Activated CD8-positive, alpha-beta memory T cell treated with anti-CD3 and anti-CD28 coated beads, Interleukin-2, amount 10 ng/mL, durations not matched to agents 7 days and 5 days (primary cell): ENCODE data around the gene NPL. TPM values are rescaled to one million over a fixed set of nuclear protein-coding genes. Genes with fewer than 3 reads are reported as not detected.
A peak's percentile ranks its signal among the peaks of the same experiment; 100 is the strongest.

Experiments
- ATAC-seq: fragments of 150-1000 bp; cut with Tn5 transposase; one replicate; pipeline ENCODE4 v1.10.0; 2021; ENCODE audit warnings: moderate library complexity
- CTCF ChIA-PET: fragments of 350-600 bp; sonication (Branson Sonifier 250); formaldehyde crosslinking; loops from one replicate; lab custom pipeline; 2021; ENCODE audit warnings: antibody characterized with exemption; lab: Charles Lee
- DNase-seq: peaks from one replicate; pipeline ENCODE4 v3.0.0-alpha.2; 2020
- H3K27ac Mint-ChIP-seq: one replicate; pipeline ENCODE4 v1.8.0; 2021; ENCODE audit warnings: mild to moderate bottlenecking, mixed read lengths
- H3K27me3 Mint-ChIP-seq: one replicate; pipeline ENCODE4 v1.8.0; 2021; ENCODE audit warnings: mixed read lengths
- H3K36me3 Mint-ChIP-seq: one replicate; pipeline ENCODE4 v1.8.0; 2021; ENCODE audit warnings: mild to moderate bottlenecking, mixed read lengths
- H3K4me1 Mint-ChIP-seq: one replicate; pipeline ENCODE4 v1.8.0; 2021; ENCODE audit warnings: mixed read lengths
- H3K4me3 Mint-ChIP-seq: one replicate; pipeline ENCODE4 v1.8.0; 2021; ENCODE audit warnings: mild to moderate bottlenecking, moderate library complexity, mixed read lengths
- H3K9me3 Mint-ChIP-seq: one replicate; pipeline ENCODE4 v1.8.0; 2022; ENCODE audit warnings: low read depth, mixed read lengths
- total RNA-seq, 2 experiments: library from RNA; stranded (reverse); gene quantifications; one replicate each; pipeline ENCODE4 v1.2.3, GENCODE V29; 2021

The NPL gene
- total RNA-seq, 2 experiments from 2014 or later = 1.8 to 10.1 TPM

DNA sequence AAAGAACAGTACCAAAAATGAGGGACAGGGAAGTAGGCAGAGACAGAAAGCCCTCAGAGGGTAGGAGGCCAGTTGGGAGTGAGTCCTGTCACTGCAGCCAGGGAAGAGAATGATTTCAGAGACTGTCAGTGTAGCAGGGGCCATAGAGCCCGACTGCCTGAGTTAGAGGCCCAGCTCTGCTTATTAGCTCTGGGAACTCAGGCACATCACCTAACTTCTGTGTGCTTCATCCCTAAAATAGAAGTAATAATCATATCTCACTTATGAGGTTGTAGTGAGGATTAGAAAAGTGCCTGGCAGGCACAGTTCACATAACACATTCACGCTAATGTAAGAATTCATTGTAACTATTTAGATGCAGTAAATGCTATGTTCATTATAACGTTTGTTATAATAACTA lies 18.3 kb downstream of the NPL start:
- Mint-ChIP-seq H3K27me3 (no peaks in the 10 kb centered on the region), H3K27ac (no peak overlapping the region), H3K4me3 (no peak overlapping the region), H3K36me3 (no peaks in the 10 kb centered on the region), H3K9me3 (no peaks in the 10 kb centered on the region), H3K4me1 (no peaks in the 10 kb centered on the region)
- DNase-seq (no peak), ATAC-seq (no peak)
- CTCF ChIA-PET = interaction anchor here (1.1 kb wide), 1 partner anchor 25 kb away, joined by 3 read pairs; no protein-coding TSS in a partner anchor

DNA sequence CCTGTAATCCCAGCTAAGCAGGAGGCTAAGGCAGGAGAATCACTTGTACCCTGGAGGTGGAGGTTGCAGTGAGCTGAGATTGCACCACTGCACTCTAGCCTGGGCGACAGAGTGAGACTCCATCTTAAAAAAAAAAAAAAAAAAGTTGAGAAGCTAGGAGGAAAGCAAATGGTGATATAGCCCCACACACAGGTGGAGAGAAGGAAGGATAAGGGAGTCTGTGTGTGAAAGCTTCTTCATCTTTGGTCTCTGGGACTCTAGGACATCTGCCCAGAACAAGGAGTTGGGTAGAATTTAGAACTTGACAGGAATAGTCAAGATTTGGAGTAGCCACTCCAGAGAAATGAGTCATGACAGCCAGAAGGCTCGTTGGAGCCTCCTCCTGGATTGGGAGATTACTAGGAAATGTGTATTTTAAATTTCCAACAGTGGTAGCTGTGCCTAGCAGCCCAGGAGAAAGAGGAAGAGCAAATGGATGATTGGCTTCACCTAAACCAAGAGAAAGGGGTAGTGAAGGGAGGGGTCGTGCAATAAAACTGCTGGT lies 19.9 kb downstream of the NPL start:
- Mint-ChIP-seq H3K4me1 (no peaks in the 10 kb centered on the region), H3K9me3 (no peaks in the 10 kb centered on the region), H3K4me3 (no peak overlapping the region), H3K27ac (no peak overlapping the region), H3K36me3 (no peaks in the 10 kb centered on the region), H3K27me3 (no peaks in the 10 kb centered on the region)
- DNase-seq = no peak
- ATAC-seq = no peak
- CTCF ChIA-PET = no interaction called here

DNA sequence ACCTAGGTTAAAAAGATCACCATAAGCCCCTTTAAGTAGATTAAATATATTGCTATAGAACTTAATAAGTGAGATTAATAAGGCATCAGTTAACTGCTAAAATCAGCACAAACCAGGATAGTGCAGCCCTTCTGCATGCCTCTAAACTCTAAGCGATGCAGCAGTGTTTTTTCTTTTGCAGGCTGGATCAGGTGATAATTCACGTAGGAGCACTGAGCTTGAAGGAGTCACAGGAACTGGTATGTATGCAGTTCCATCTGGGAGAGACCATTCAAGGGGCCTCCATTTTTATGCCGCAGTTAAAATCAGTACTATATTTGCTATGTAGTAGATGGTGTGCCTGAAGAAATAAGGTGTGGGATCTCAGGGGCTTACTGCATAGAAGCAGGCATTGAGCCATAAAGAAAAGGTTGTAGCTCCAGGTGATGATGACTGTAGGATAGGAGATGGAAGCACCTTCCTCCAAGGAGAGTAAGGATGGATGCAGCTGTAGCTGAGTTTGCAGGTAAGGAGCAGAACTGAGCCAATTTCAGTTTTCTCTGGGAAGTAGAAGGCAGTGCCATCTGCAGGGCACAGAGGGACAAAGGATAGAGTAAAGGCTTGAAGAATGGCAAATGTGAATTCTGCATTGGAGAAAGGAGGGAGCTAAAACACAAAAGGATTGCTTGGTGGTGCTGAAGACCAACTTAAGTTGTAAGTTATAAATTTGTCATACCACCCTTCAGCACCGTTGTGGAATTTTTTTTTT lies 22.6 kb downstream of the NPL start:
- ATAC-seq (no peak), DNase-seq (no peak)
- Mint-ChIP-seq H3K4me1 (no peaks in the 10 kb centered on the region), H3K9me3 (no peaks in the 10 kb centered on the region), H3K27me3 (no peaks in the 10 kb centered on the region), H3K4me3 (no peak overlapping the region), H3K36me3 (peaks cover 2% of the 10 kb centered on the region), H3K27ac (no peak overlapping the region)
- CTCF ChIA-PET = interaction anchor here (1.0 kb wide), 1 partner anchor 216 kb away, joined by 3 read pairs; no protein-coding TSS in a partner anchor

DNA sequence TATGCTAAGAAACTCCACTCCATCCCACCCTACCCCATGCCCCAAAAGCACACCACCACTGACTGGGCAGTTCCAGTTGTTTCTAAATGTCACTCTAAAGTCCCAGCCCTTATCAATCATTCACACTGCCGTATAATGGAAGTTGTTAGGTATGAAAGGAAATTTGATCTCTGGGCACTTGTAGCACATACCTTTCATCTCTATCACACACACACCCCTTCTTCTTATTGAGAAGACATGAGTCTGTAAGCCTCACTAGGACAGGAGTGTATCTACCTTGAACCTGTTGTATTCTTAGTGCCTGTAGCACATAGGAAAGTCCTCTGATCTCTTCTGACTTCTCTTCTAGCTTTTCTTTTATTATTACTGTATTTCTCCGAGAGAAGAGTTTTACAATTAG lies 27.3 kb downstream of the NPL start:
- Mint-ChIP-seq H3K36me3 (peaks cover 2% of the 10 kb centered on the region), H3K4me3 (no peak overlapping the region), H3K27ac (no peak overlapping the region), H3K9me3 (no peaks in the 10 kb centered on the region), H3K4me1 (no peaks in the 10 kb centered on the region), H3K27me3 (no peaks in the 10 kb centered on the region)
- CTCF ChIA-PET = no interaction called here
- ATAC-seq = no peak
- DNase-seq = no peak

DNA sequence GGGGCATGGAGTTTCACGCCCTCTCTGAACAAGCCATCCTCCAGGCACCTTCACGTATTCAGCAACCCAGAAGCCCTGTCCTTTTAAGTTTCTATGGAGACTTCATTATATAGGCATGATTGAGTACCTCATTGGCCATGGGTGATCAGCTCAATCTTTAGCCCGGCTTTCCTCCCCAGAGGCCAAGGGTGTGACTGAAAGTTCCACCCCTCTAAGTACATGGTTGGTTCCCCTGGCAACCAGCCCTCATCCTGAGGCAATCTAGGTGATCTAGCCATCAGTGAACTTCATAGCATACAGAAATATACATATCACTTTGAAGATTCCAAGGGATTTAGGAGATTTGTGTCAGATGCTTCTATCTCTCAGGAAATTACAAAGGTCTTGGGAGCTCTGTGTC lies 28.2 kb downstream of the NPL start:
- peaks cover 2% of the 10 kb centered on the region for H3K36me3 Mint-ChIP-seq

DNA sequence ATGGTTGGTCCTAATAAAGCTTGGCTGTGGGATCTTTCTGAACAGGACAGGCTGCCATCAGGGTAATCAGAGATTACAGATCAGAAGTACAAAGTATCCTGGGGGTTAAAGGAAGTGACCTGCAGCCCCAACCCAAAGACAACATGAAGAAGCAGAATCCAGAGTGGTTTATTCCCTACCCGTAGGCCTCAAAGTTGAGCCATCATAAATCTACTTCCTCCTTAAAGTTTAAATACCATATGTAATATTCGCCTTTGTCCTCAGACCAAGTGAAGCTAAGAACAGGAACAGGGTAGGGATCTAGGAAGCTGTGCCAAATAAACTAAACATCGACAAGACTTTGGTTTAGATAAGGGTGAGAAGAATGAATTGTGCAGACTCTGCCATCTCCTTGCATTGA lies 33.6 kb downstream of the NPL start:
- no peak for ATAC-seq
- Mint-ChIP-seq H3K27ac (no peak overlapping the region), H3K9me3 (no peaks in the 10 kb centered on the region), H3K4me3 (no peak overlapping the region), H3K4me1 (no peaks in the 10 kb centered on the region), H3K27me3 (no peaks in the 10 kb centered on the region), H3K36me3 (no peaks in the 10 kb centered on the region)
- CTCF ChIA-PET = no interaction called here
- no peak for DNase-seq

More for the DNA sequence above, 28.2 kb downstream of the NPL start:
- ATAC-seq (no peak), DNase-seq (no peak)
- CTCF ChIA-PET = no interaction called here
- no peaks in the 10 kb centered on the region for H3K27me3 Mint-ChIP-seq
- H3K27ac Mint-ChIP-seq = no peak overlapping the region
- H3K4me3 Mint-ChIP-seq = no peak overlapping the region
- no peaks in the 10 kb centered on the region for H3K9me3 Mint-ChIP-seq
- no peaks in the 10 kb centered on the region for H3K4me1 Mint-ChIP-seq

DNA sequence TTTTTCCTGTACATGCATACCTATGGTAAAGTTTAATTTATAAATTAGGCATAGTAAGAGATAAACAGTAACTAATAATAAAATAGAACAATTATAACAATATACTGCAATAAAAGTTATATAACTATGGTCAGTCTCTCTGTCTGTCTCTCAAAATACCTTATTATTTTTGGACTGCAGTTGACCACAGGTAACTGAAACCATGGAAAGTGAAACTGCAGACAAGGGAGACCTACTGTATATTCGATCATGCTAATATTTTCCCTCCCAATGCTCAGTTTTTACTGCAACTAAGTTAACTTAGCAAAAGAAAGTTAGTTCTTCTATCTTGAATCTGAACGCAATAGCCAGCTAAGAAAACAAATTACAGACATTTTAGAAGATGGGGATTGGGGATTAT lies 37.3 kb downstream of the NPL start:
- Mint-ChIP-seq H3K27me3 (no peaks in the 10 kb centered on the region), H3K4me3 (no peak overlapping the region), H3K4me1 (peaks cover 3% of the 10 kb centered on the region), H3K9me3 (no peaks in the 10 kb centered on the region), H3K27ac (no peak overlapping the region), H3K36me3 (no peaks in the 10 kb centered on the region)
- CTCF ChIA-PET = interaction anchor here (1.4 kb wide), 1 partner anchor 13 kb away, joined by 3 read pairs; no protein-coding TSS in a partner anchor
- ATAC-seq = no peak
- no peak for DNase-seq

DNA sequence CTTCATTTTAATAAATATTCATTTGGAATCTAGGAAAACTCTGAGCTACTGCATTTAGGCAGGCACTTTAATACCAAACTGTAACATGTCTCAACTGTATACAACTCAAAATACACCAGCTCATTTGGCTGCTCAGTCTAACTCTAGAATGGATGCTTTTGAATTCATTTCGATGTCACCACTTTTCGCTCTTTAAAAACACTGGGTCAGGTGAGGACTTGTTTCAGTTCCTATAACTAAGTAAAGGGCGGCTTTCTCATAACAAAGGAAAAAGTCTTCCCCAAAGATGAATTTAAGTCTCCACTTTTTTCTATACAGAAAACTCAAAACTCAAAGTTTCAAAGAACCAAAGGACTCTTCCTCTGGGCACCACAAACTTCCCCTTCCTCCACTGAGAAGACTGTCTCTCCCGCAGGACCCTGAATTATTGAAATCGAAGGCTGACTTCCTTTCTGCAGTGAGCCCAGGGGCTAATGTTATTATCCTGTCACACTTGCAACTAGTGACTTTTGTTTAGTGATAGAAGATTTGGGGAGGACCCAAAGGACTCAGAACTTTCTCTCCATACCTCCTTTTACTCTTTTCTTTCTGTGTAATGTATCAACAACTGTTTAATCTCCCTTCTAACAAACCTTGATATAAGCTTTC lies 39.8 kb downstream of the NPL start:
- ATAC-seq = no peak
- Mint-ChIP-seq H3K4me3 (no peak overlapping the region), H3K9me3 (no peaks in the 10 kb centered on the region), H3K27me3 (peaks cover 4% of the 10 kb centered on the region), H3K27ac (no peak overlapping the region), H3K36me3 (no peaks in the 10 kb centered on the region), H3K4me1 (peaks cover 3% of the 10 kb centered on the region)
- DNase-seq = no peak
- CTCF ChIA-PET = no interaction called here

DNA sequence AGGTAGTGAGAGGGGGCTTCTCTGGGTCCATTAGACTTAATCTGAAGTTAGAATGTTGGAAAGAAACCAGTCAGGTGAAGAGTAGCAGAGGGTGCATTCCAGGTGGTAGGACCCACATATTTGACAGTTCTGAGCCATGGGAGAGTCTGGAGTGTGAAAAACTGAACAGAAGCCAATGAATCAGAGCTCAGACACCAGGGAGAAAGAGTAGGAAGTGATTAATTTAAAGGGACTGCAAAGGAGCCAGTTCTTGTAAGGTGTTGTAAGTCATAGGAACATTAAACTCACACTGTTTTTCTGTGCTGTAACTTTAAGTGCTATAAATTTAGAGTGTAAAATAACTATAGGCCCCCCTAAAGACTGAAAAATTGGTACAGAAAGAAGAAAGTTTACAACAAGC lies 43.7 kb downstream of the NPL start:
- H3K27ac Mint-ChIP-seq = no peak overlapping the region
- CTCF ChIA-PET = no interaction called here

DNA sequence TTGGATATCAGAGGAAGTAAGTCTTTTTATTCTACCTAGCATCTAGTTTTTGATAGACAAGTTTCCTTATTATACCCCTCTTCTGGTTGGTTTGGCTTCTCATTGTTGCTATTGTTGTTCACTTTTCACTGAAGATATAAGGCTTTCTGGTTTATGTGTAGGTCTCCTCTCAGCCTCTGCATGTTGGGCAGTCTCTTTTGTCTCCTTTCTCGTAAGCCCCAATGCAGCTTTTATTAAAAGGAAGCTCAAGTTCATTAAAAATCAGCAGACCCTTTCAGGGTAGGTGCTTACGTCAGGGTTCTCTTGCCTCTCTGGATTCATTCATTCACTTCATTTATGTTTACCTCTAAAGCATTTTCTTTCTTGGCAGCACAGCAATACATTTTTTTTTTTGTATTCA lies 44.8 kb downstream of the NPL start:
- H3K4me3 Mint-ChIP-seq = no peak overlapping the region
- no peak overlapping the region for H3K27ac Mint-ChIP-seq
- ATAC-seq (no peak), DNase-seq (no peak)
- H3K4me1 Mint-ChIP-seq = peaks cover 11% of the 10 kb centered on the region
- CTCF ChIA-PET = no interaction called here
- no peaks in the 10 kb centered on the region for H3K9me3 Mint-ChIP-seq
- H3K36me3 Mint-ChIP-seq = peaks cover 2% of the 10 kb centered on the region
- H3K27me3 Mint-ChIP-seq = peaks cover 6% of the 10 kb centered on the region

More for the DNA sequence above, 43.7 kb downstream of the NPL start:
- ATAC-seq (no peak), DNase-seq (no peak)
- Mint-ChIP-seq H3K27me3 (peaks cover 6% of the 10 kb centered on the region), H3K36me3 (no peaks in the 10 kb centered on the region), H3K4me1 (peaks cover 7% of the 10 kb centered on the region), H3K9me3 (no peaks in the 10 kb centered on the region), H3K4me3 (no peak overlapping the region)

DNA sequence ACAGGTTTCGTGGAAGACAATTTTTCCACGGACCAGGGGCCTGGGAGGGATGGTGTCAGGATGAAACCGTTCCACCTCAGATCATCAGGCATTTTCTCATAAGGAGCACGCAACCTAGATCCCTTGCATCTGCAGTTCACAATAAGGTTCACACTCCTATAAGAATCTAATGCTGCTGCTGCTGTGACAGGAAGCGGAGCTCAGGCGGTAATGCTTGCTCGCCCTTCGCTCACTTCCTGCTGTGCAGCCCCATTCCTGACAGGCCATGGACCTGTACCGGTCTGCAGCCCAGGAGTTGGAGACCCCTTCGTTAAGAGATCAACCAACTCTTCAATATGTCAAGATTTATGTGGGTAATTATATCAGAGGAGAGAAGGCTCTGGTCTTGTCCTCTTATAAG lies 46.2 kb downstream of the NPL start:
- Mint-ChIP-seq H3K36me3 (peaks cover 11% of the 10 kb centered on the region), H3K4me1 (peaks cover 12% of the 10 kb centered on the region), H3K27me3 (peaks cover 6% of the 10 kb centered on the region), H3K9me3 (no peaks in the 10 kb centered on the region), H3K4me3 (no peak overlapping the region), H3K27ac (no peak overlapping the region)
- ATAC-seq (no peak), DNase-seq (no peak)
- CTCF ChIA-PET = no interaction called here

DNA sequence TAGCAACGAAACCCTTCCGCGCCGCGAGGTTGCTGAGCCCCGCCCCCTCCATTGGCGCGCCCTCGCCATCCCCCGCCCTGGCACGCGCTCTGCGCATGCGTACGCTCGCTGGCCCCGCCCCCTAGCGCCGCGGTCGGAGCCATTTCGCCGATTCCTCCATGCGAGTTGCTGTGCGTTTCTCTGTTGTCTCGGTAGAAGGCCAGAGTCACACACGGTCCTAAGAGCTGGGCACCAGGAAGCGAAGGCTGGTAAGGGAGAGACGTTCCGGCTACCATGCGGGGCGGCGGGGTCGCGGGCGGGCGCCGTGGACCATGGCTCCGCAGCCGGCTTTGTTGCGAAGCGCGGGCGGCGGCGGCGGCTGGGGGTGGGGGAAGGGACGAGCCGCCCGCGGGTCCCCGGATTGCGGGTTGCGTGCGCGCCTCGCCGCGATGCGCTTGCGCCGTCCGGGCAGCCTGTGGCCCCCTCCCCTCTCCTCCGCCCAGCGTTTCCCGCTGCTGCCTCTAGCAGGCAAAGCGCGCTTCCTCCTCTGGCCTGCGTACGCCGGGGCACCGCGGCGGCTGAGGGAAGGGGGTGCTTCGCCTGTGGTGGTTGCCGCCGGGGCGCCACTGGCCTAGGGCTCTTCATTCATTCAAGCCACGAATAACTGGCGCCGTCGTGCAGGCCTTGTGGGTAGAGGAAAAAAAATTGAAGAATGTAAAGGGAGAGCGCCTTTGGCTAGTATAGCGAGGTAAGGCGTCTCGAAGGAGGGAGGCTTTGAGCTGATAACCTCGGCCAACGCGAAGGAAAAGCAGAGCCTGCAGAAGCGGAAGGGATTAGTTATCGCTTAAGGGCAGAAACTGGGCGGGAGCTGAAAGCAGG lies 49.9 kb downstream of the NPL start, which contains the start of gene DHX9:
Gene DHX9, plus strand, starts transcription at position 139 of the 858 bp plus-strand sequence. CDS start 3,220 bp downstream, outside the sequence.
- Mint-ChIP-seq H3K27ac (peak within 1 kb of the TSS; percentile 96), H3K36me3 (peaks cover 39% of the 10 kb centered on the region), H3K4me3 (peak within 1 kb of the TSS; percentile 95), H3K27me3 (peaks cover 1% of the 10 kb centered on the region), H3K4me1 (peaks cover 39% of the 10 kb centered on the region), H3K9me3 (no peaks in the 10 kb centered on the region)
- ATAC-seq (peak; percentile 85), DNase-seq (peak; percentile 95)
- CTCF ChIA-PET = interaction anchor here (0.6 to 2.1 kb wide), 3 partner anchors 12 to 239 kb away, joined by 3 to 9 read pairs (median 4); no protein-coding TSS in a partner anchor
